GM10248 (cell line): Measurements from ENCODE around the gene LRTM2.
"Not testable (repeated sequence)": the region's sequence is repeated elsewhere in the genome, so short reads cannot be mapped to it uniquely, and the experiment has no call there.

Experiments
- CTCF ChIA-PET: fragments of 300-600 bp; sonication (Branson Sonifier 250); formaldehyde crosslinking; extraction: SDS; loops from one replicate; lab custom pipeline; 2021; ENCODE audit warnings: antibody characterized with exemption; lab: Yijun Ruan, JAX
- POLR2A ChIA-PET: fragments of 350-650 bp; sonication (Branson Sonifier 250); formaldehyde crosslinking; extraction: SDS; loops from one replicate; lab custom pipeline; 2020; ENCODE audit warnings: antibody characterized with exemption; lab: Yijun Ruan, JAX
- DNase-seq: peaks from one replicate; pipeline ENCODE4 v3.0.0; 2012; ENCODE audit errors: extremely low spot score
- CTCF ChIP-seq: IDR thresholded peaks from 2 replicates; pipeline ENCODE4 v1.5.1; 2012; ENCODE audit warnings: mild to moderate bottlenecking, low read depth; ENCODE audit errors: extremely low read depth, missing control alignments, control extremely low read depth

LRTM2 gene

DNA sequence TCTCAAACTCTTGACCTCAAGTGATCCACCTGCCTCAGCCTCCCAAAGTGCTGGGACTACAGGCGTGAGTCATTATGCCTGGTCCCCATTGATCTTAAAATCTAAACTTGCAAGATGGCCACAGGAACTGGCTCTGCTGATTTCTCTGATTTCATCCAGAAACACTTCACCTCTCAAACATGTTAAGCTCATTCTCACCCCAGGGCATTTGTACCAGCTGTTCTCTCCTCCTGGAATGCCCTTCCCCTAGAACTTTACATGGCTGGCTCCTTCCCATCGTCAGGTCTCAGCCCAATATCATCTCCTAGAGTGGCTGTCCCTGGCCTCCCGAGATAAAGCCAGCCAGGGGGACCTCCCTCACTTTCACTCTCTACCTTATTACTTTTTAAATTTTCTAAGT lies 5.3 kb upstream of the LRTM2 start:
- CTCF ChIA-PET: interaction anchor here (1.6 kb wide), 1 partner anchor 10 kb away, joined by 5 read pairs; no protein-coding TSS in a partner anchor
- no peak for DNase-seq
- TF ChIP-seq CTCF: no peak
- POLR2A ChIA-PET: no interaction called here

DNA sequence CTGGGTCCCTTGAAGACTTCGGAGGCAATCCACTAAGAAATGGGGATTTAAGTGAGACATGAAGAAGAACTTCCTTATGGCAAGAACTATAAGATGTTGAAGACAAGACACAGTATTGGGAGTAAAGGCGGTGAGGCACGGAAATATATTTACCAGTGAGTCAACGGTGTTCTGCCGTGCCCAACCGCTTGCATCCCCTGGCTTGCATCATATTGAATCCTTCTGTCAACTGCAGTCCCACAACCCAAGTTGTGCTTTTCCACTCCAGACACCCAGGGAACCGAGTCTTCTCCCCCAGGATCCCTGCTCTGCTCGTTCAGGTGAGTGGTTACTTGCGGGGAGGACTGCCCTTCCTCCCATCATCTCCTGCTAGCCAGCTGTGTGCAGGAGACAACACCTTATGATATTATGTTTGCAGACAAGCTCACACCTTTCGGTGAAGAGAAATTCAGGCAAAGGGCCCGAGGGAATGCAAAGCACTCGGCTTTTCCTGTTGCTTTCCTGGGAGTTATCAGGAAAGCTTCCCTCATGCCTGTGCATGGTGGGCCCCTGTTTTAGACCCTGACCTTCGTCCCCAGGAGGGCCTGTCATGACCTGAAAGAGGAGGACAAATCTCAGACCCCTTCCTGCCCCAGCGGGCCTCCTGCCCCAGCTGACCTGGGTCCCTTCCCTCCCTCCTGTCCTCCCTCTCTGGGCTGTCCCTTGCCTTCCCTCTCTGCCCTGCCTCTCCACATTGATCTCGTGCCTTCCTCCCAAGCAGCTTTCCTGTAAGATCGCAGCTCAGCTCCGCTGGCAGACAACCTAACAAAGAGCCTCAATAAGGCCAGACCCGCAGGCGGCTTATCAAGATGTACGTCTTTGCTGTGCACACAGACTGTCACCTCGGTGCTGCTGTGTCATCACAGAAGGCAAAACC lies 4.3 kb upstream of the LRTM2 start:
- POLR2A ChIA-PET: no interaction called here
- CTCF ChIA-PET: interaction anchor here (1.6 kb wide), 1 partner anchor 9 kb away, joined by 5 read pairs; no protein-coding TSS in a partner anchor
- no peak for DNase-seq
- TF ChIP-seq CTCF: no peak

- no peak for DNase-seq
- no peak for TF ChIP-seq CTCF
- POLR2A ChIA-PET: no interaction called here
- CTCF ChIA-PET: interaction anchor here (1.6 kb wide), 1 partner anchor 8 kb away, joined by 5 read pairs; no protein-coding TSS in a partner anchor
These were observed 3.5 kb upstream of the LRTM2 start for GRCh38 chr12:1816730-1817348.

DNA sequence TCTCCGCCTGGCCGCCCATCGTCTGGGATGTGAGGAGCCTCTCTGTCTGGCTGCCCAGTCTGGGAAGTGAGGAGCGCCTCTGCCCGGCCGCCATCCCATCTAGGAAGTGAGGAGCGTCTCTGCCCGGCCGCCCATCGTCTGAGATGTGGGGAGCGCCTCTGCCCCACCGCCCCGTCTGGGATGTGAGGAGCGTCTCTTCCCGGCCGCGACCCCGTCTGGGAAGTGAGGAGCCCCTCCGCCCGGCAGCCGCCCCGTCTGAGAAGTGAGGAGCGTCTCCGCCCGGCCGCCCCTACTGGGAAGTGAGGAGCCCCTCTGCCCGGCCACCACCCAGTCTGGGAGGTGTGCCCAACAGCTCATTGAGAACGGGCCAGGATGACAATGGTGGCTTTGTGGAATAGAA lies 2.4 kb upstream of the LRTM2 start:
- DNase-seq, POLR2A ChIA-PET, CTCF ChIA-PET: not testable (repeated sequence)

GRCh38 chr12:1819050-1819449 lies 1.3 kb upstream of the LRTM2 start:
- ChIA-PET CTCF (no interaction called here), POLR2A (no interaction called here)
- TF ChIP-seq CTCF: no peak
- DNase-seq: no peak

DNA sequence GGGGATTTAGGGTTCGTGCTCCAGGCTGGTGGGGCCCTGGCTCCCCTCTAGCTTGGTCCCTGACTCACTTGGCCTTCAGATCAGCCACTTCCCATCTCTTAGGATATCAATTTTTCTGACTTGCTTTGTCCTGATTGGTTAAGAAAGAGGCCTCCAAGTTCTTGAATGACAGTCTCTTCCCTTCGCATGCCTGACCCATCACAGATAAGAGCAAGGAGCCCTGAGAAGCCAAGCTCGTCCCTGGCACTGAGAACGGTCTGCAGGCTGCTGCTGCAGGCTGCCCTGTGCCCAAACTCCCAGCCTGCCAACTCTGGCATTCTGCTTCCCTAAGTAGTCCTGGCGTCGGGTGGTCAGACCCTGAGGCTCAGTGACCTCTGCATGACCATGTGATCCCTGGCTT lies 794 bp upstream of the LRTM2 start:
- no peak for DNase-seq
- no peak for TF ChIP-seq CTCF
- ChIA-PET CTCF (no interaction called here), POLR2A (no interaction called here)

- TF ChIP-seq CTCF: no peak
- DNase-seq: no peak
- ChIA-PET CTCF (interaction anchor here (1.4 kb wide), 1 partner anchor 25 kb away, joined by 5 read pairs; no protein-coding TSS in a partner anchor), POLR2A (no interaction called here)
These were observed 529 bp downstream of the LRTM2 start for GRCh38 chr12:1820896-1821291.
